ENCODE results near the gene SUPT6H. TPM values are rescaled to one million over a fixed set of nuclear protein-coding genes. Genes with fewer than 3 reads are reported as not detected.

The SUPT6H gene
- total RNA-seq, 2 experiments from 2014 or later = 33.7 to 76.5 TPM

- peaks cover 23% of the 10 kb centered on the region for H3K36me3 ChIP-seq (ENCODE audit: insufficient read depth, low read length)
- BruUV-seq (replicated peaks) = no TSS peak
- intact Hi-C loops (cut with micrococcal nuclease; ENCODE audit: unreplicated experiment) = loop anchor here (1.0 to 5.0 kb wide), 5 partner anchors 10 to 175 kb away; partner anchors contain the start of gene DHRS13
- TF ChIP-seq EZH2phosphoT487 (IDR thresholded peaks at IDR 0.05; ENCODE audit: borderline replicate concordance, low read depth, low read length) (no peak), CTCF (conservative IDR thresholded peaks at IDR 0.05; ENCODE audit: low read length) (no peak)
- H3K4me1 ChIP-seq (ENCODE audit: insufficient read depth, low read length, poor library complexity, severe bottlenecking) = peaks cover 63% of the 10 kb centered on the region
- peak within 1 kb of the TSS; percentile 94 for H3K27ac ChIP-seq (ENCODE audit: low read depth, low read length, poor library complexity, severe bottlenecking)
- peak; percentile 95 for DNase-seq (ENCODE audit: low spot score)
- no peaks in the 10 kb centered on the region; the same call in 1 of the 2 replicates for H3K79me2 ChIP-seq (ENCODE audit: insufficient read depth, low read depth, low read length)
- CTCF ChIA-PET (ENCODE audit: unreplicated experiment) = interaction anchor here (0.6 to 3.5 kb wide), 7 partner anchors 9 to 183 kb away, joined by 3 to 27 read pairs (median 9); partner anchors contain the start of gene RPL23A
- peak within 1 kb of the TSS; percentile 96 for H3K4me2 ChIP-seq (ENCODE audit: low read length)
- H2AFZ ChIP-seq (ENCODE audit: low read length) = peak within 1 kb of the TSS; percentile 63
- H4K20me1 ChIP-seq (ENCODE audit: insufficient read depth, low read length) = no peaks in the 10 kb centered on the region
- POLR2A ChIA-PET = interaction anchor here (0.6 to 4.1 kb wide), 10 partner anchors 9 to 412 kb away, joined by 3 to 56 read pairs (median 6); partner anchors contain the start of gene RPL23A
- no peaks in the 10 kb centered on the region for H3K9me3 ChIP-seq (ENCODE audit: low read length)
- no peaks in the 10 kb centered on the region for H3K9me2 ChIP-seq (ENCODE audit: insufficient read depth, low read length)
- peak within 1 kb of the TSS; percentile 69 for H3K4me3 ChIP-seq (ENCODE audit: low read depth, low read length, poor library complexity, severe bottlenecking)
Measured at GRCh38 chr17:28728364-28729200, 66.6 kb downstream of the SUPT6H start, which contains the start of gene NEK8. TSS of gene NEK8 (plus strand) at chr17:28728788. CDS start at chr17:28728814, 26 bp downstream.

GRCh38 chr17:28729950-28730330 lies 67.9 kb downstream of the SUPT6H start:
- no peaks in the 10 kb centered on the region for H4K20me1 ChIP-seq (ENCODE audit: insufficient read depth, low read length)
- intact Hi-C loops (cut with micrococcal nuclease; ENCODE audit: unreplicated experiment) = loop anchor here (5.0 kb wide), 2 partner anchors 32 to 122 kb away; no protein-coding TSS in a partner anchor
- peaks cover 14% of the 10 kb centered on the region for H3K36me3 ChIP-seq (ENCODE audit: insufficient read depth, low read length)
- H3K27ac ChIP-seq (ENCODE audit: low read depth, low read length, poor library complexity, severe bottlenecking) = peak overlapping the region; percentile 94
- no peaks in the 10 kb centered on the region for H3K9me3 ChIP-seq (ENCODE audit: low read length)
- peak overlapping the region; percentile 96; the same call in 1 of the 2 replicates for H3K4me2 ChIP-seq (ENCODE audit: low read length)
- H2AFZ ChIP-seq (ENCODE audit: low read length) = no peak overlapping the region
- no peaks in the 10 kb centered on the region for H3K9me2 ChIP-seq (ENCODE audit: insufficient read depth, low read length)
- no TSS peak for BruUV-seq (replicated peaks)
- H3K79me2 ChIP-seq (ENCODE audit: insufficient read depth, low read depth, low read length) = no peaks in the 10 kb centered on the region; the same call in 1 of the 2 replicates
- CTCF ChIA-PET (ENCODE audit: unreplicated experiment) = no interaction called here
- H3K4me1 ChIP-seq (ENCODE audit: insufficient read depth, low read length, poor library complexity, severe bottlenecking) = peaks cover 55% of the 10 kb centered on the region
- no peak for DNase-seq (ENCODE audit: low spot score)
- H3K4me3 ChIP-seq (ENCODE audit: low read depth, low read length, poor library complexity, severe bottlenecking) = no peak overlapping the region
- TF ChIP-seq EZH2phosphoT487 (IDR thresholded peaks at IDR 0.05; ENCODE audit: borderline replicate concordance, low read depth, low read length) = no peak
- TF ChIP-seq CTCF (conservative IDR thresholded peaks at IDR 0.05; ENCODE audit: low read length) = no peak
- POLR2A ChIA-PET = interaction anchor here (0.6 kb wide), 1 partner anchor 10 kb away, joined by 4 read pairs; no protein-coding TSS in a partner anchor

Data from OCI-LY7 (cell line).